NCI-H1694 treated with DMSO at 0.1 percent for 48 hours (cell line): ENCODE data around the gene FBXL13.
"Not testable (repeated sequence)": the region's sequence is repeated elsewhere in the genome, so short reads cannot be mapped to it uniquely, and the experiment has no call there.

Source experiments
- DNase-seq: peaks from one replicate; lab custom pipeline; 2025; lab: John Stamatoyannopoulos, UW

FBXL13 gene

DNA sequence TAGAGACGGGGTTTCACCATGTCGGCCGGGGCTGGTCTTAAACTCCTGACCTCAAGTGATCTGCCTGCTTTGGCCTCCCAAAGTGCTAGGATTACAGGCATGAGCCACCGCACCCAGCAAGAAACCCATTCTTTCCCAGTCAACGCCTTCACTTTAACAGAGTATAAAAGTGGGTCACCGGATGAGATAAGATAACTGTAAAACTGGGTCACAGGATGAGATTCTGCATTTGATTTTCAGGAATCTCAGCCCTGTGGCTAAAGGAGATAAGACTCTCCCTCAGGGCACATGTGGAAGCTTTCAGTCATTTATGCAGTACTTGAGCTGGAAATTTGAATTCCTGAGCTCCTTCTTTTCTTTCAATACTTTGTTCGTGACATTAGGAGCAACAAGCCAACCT is 91.0 kb downstream of the FBXL13 start:
- DNase-seq: no peak

- DNase-seq: no peak
Observed at GRCh38 chr7:102982235-102982634, 92.4 kb downstream of the FBXL13 start.

GRCh38 chr7:102981451-102981850 is 93.1 kb downstream of the FBXL13 start:
- no peak for DNase-seq

DNA sequence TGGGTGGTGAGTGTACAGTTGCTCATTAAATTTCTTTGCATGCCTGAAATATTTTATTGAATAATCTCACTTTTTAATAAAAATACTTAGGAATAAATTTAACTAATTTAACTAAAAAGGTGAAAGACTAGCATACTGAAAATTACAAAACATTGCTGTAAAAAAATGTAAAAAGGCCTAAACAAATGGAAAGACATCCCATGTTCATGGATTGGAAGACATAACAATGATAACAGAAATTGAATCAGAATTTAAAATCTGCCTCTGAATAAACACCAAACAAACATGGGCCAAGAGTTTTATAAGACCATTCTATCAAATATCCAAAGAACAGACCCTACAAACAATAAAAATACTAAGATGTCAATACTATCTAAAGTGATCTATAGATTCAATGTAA is 94.9 kb downstream of the FBXL13 start:
- DNase-seq: no peak

DNA sequence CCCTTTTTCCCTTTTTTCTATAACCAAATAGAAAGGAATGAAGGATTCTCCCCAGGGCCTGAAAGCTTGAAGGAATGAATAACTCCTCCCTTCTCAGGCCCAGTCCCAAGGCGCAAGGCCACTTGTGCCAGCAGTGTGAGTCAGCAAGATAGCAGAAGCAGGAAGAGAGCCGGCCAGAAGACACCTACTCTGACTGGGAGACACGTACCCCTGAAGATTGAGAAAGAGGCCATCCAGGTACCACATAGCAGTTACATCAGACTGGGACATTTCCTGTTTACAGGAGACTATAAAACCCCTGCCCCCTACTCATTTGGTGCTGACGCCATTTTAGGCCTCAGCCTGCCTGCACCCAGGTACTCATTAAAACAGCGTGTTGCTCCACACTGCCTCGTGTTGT is 96.3 kb downstream of the FBXL13 start:
- no peak for DNase-seq

DNA sequence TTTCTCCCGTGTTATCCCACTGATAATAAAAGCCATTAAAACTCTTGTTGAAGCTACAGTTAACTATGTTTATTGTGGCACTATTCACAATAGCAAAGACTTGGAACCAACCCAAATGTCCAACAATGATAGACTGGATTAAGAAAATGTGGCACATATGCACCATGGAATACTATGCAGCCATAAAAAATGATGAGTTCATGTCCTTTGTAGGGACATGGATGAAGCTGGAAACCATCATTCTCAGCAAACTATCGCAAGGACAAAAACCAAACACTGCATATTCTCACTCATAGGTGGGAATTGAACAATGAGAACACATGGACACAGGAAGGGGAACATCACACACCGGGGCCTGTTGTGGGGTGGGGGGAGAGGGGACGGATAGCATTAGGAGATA is 97.0 kb downstream of the FBXL13 start:
- not testable (repeated sequence) for DNase-seq

DNA sequence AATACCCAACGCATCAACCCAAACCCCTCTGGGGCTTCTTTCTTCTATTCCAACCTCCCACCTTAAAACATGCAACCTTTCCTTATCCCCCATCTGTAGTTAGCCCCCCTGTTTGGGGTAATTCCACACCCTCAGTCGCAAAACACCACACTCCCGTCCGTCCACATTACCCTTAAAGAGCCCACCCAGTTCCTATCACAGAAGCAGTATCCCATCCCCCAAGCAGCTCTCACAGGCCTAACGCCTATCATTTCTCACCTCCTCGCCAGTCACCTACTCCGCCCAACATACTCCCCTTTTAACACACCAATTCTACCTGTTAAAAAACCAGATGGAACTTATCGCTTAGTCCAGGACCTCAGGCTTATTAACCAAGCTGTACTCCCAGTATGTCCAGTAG is 98.1 kb downstream of the FBXL13 start:
- DNase-seq: no peak

- DNase-seq: no peak
Observed at GRCh38 chr7:102975854-102976253, 98.7 kb downstream of the FBXL13 start.

GRCh38 chr7:102974366-102975236 is 100.0 kb downstream of the FBXL13 start:
- DNase-seq: no peak

- DNase-seq: no peak
Observed at GRCh38 chr7:102973096-102973802, 101.3 kb downstream of the FBXL13 start.

GRCh38 chr7:102967798-102968197 is 106.8 kb downstream of the FBXL13 start:
- DNase-seq: no peak

DNA sequence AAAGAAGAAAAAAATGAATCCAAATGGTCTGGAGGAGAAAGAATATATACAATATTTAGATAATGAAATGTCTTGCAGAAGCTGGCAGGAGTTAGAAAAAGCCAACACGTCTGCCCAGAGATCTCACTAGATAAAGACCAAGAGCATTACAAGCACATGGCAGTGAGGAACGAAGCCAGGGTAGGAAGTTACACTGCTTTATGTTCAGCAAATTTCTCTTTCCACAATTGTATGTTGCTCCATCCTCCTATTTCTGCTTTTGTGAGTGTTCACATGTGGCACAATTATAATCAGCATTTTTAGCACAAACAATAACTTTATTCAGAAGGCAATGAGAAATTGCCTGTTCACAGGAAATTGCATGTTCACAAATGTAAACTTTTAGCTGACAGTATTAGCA is 108.1 kb downstream of the FBXL13 start:
- DNase-seq: no peak

DNA sequence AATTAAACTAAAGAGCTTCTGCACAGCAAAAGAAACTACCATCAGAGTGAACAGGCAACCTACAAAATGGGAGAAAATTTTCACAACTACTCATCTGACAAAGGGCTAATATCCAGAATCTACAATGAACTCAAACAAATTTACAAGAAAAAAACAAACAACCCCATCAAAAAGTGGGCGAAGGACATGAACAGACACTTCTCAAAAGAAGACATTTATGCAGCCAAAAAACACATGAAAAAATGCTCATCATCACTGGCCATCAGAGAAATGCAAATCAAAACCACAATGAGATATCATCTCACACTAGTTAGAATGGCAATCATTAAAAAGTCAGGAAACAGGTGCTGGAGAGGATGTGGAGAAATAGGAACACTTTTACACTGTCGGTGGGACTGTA is 112.6 kb downstream of the FBXL13 start:
- not testable (repeated sequence) for DNase-seq

- DNase-seq: not testable (repeated sequence)
Observed at GRCh38 chr7:102958004-102958403, 116.6 kb downstream of the FBXL13 start.

DNA sequence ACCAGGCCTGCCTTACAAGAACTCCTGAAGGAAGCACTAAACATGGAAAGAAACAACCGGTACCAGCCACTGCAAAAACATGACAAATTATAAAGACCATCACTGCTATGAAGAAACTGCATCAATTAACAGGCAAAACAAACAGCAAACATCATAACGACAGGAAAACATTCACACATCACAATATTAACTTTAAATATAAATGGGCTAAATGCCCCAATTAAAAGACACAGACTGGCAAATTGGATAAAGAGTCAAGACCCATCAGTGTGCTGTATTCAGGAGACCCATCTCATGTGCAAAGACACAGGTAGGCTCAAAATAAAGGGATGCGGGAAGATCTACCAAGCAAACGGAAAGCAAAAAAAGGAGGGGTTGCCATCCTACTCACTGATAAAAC is 120.2 kb downstream of the FBXL13 start:
- not testable (repeated sequence) for DNase-seq

DNA sequence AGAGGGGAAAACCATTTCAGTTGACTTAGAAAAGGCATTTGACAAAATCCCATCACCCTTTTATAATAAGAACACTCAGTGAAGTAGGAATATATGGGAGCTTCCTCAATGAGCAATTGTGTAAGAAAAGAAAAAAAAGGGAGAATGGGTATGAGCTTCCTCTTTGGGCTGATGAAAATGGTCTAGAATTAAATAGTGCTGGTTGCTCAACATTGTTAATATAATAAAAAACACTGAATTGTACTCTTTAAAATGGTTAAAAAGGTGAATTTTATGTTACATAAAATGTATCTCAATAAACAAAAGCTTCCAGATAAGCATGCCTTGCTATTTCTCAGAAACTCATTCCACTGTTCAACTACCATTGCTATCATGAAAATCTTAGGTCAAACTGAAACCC is 121.2 kb downstream of the FBXL13 start:
- no peak for DNase-seq

DNA sequence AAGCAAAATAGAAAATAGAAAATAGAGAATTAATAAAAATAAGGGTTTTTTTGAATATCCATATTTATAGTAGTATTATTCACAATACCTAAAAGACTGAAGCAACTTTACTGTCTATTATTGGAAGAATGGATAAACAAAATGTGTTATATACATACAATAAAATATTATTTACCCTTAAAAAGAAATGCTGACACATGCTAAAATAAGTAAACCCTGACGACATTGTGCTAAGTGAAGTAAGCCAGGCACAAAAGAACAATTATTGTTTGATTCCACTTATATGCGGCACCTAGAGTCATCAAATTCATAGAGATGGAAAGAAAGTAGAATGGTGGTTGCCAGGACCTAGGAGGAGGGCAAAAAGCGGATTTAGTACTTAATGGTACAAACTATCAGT is 122.8 kb downstream of the FBXL13 start:
- DNase-seq: no peak

- DNase-seq: no peak
Observed at GRCh38 chr7:102944241-102944640, 130.4 kb downstream of the FBXL13 start.

DNA sequence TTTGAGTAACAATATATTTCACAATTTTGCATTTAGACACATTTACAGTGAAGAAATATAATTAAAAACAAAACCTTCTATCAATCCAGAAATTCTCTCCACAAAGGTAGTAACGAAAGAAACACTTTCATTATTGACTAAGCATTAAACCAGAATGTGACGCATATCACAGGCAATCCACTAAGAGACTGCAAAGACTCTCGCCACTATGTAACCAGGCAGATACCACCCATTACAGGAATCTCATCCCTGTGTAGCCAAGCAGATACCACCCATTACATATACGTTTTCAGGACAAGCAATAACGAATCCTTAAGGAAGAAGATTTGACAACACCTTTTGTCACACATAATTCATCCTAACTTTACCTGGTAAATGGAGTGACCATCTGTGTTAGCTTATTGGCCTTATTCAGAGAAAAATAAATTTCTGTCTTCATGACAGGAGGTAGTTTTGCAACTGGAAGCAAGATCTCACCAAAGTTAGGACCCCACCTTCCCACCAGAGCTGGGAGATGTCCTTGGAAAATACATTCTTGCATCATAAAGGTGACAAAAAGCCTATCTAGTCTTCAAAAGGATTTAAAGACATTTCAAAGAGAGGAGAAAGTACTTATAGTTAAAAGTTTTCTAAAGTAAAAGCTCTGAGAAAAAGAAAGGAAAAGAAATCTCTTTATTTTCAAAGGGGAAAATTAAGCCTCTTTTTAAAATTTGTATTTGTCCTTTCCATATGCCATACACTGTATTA is 131.0 kb downstream of the FBXL13 start:
- DNase-seq: no peak

DNA sequence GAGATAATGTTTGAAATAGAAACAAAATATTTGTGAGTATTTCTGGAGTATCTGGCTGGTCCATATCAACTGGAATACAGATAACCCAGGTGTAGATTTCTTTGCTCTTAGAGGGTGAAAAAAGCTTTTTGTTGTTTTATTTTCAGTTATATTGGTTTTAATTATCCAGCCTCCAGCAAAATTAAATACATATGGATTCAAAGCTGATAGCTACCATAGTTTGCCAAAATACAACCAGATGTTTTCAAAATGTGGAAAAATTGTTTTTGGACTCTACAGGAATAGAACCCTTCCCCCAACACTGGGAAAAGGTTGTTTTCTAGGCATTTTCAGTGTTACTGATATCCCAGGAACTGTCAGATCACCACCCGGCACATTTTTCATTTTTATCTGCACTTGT is 131.7 kb downstream of the FBXL13 start:
- no peak for DNase-seq

DNA sequence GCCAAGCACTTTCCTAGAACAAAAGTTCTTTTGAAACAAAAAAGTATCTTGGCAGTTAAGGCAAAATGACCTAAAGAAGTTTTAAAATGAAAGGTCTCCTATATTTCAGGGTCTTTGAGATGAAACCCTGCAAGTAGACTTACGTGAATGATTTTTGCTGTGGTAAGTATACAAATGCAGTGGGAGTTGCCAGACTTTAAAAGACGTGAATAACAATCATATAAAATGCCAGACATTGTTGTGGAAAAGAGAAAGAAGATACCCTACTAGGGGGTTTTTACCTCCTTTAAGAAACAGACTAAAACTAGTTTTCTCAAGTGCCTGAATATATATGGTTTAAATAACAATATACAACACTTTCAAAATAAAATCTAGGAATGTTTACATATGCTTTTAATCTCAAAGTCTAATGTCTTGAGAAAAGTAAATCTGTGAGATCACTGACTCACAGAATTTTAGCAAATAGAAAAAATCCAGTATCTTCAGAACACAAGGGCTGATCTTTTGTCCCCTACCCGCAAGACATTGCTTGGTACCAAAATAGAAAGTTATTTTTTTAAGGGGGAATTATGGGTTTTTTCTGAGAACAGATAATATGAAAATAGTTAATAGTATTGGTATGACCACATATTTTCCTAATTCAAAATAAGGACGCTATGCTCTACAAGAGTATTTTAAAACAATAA is 132.3 kb downstream of the FBXL13 start:
- DNase-seq: no peak

- DNase-seq: no peak
Observed at GRCh38 chr7:102938679-102939078, 135.9 kb downstream of the FBXL13 start.
